Activated CD8-positive, alpha-beta T cell treated with anti-CD3 and anti-CD28 coated beads for 36 hours (primary cell): ENCODE results near the gene RBFOX2. TPM values are rescaled to one million over a fixed set of nuclear protein-coding genes. Genes with fewer than 3 reads are reported as not detected.

ENCODE experiments used
- ATAC-seq: fragments of 200-7000 bp; cut with Tn5 transposase; one replicate; pipeline ENCODE4 v1.10.0; 2021; ENCODE audit warnings: mild to moderate bottlenecking, moderate library complexity
- CTCF ChIA-PET: fragments of 350-600 bp; sonication (Branson Sonifier 250); formaldehyde crosslinking; loops from one replicate; lab custom pipeline; 2021; ENCODE audit warnings: antibody characterized with exemption; lab: Charles Lee
- POLR2A ChIA-PET: fragments of 350-600 bp; sonication (Branson Sonifier 250); formaldehyde crosslinking; loops from one replicate; lab custom pipeline; 2021; ENCODE audit warnings: antibody characterized with exemption; lab: Charles Lee
- DNase-seq: peaks from one replicate; pipeline ENCODE4 v3.0.0-alpha.2; 2020
- H3K27ac Mint-ChIP-seq: one replicate; pipeline ENCODE4 v1.8.0; 2021; ENCODE audit warnings: mild to moderate bottlenecking, mixed read lengths
- H3K27me3 Mint-ChIP-seq: one replicate; pipeline ENCODE4 v1.8.0; 2021; ENCODE audit warnings: mixed read lengths
- H3K36me3 Mint-ChIP-seq: one replicate; pipeline ENCODE4 v1.8.0; 2021; ENCODE audit warnings: low read depth, mixed read lengths
- H3K4me1 Mint-ChIP-seq: one replicate; pipeline ENCODE4 v1.8.0; 2021; ENCODE audit warnings: low read depth, mixed read lengths
- H3K4me3 Mint-ChIP-seq: one replicate; pipeline ENCODE4 v1.8.0; 2021; ENCODE audit warnings: mild to moderate bottlenecking, moderate library complexity, mixed read lengths
- H3K9me3 Mint-ChIP-seq: one replicate; pipeline ENCODE4 v1.8.0; 2021; ENCODE audit warnings: mixed read lengths
- intact Hi-C: fragments of 100-400 bp; cut with micrococcal nuclease; formaldehyde crosslinking; loops from one replicate; pipeline ENCODE4 v1.10.0; 2022
- total RNA-seq, 2 experiments: library from RNA; stranded (reverse); gene quantifications; one replicate each; pipeline ENCODE4 v1.2.3, GENCODE V29; 2021
- TF ChIP-seq, protein P1 (sequence below): fragments of 200-600 bp; IDR thresholded peaks from one replicate; pipeline ENCODE4 v1.8.0; 2022; ENCODE audit warnings: antibody characterized with exemption, mild to moderate bottlenecking

RBFOX2 gene
- total RNA-seq, 2 experiments from 2014 or later, result 3.1 to 3.3 TPM

GRCh38 chr22:36014546-36015074, 14.0 kb downstream of the RBFOX2 start:
- CTCF ChIA-PET, result interaction anchor here (1.3 to 2.5 kb wide), 2 partner anchors 28 to 51 kb away, joined by 5 to 17 read pairs; no protein-coding TSS in a partner anchor
- TF ChIP-seq, protein P1, sequence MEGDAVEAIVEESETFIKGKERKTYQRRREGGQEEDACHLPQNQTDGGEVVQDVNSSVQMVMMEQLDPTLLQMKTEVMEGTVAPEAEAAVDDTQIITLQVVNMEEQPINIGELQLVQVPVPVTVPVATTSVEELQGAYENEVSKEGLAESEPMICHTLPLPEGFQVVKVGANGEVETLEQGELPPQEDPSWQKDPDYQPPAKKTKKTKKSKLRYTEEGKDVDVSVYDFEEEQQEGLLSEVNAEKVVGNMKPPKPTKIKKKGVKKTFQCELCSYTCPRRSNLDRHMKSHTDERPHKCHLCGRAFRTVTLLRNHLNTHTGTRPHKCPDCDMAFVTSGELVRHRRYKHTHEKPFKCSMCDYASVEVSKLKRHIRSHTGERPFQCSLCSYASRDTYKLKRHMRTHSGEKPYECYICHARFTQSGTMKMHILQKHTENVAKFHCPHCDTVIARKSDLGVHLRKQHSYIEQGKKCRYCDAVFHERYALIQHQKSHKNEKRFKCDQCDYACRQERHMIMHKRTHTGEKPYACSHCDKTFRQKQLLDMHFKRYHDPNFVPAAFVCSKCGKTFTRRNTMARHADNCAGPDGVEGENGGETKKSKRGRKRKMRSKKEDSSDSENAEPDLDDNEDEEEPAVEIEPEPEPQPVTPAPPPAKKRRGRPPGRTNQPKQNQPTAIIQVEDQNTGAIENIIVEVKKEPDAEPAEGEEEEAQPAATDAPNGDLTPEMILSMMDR, result no peak
- H3K27me3 Mint-ChIP-seq, result peaks cover 4% of the 10 kb centered on the region

DNA sequence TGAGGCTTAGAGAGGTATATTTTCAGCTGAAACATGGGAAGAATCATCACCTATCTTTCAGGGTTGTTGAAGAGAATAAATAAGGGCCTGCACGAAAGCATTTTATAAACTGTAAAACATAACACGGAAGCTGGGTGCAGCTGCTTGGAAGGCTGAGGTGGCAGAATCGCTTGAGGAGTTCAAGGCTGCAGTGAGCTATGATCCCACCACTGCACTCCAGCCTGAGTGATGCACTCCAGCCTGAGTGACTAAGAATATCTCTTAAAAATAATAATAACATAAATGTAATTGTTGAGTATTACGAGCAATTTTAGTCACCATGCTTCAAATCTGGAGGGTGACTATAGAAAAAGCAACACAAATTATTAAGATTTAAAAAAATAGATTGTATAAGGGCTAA, 16.3 kb downstream of the RBFOX2 start:
- TF ChIP-seq, protein P1, result no peak
- H3K27ac Mint-ChIP-seq, result no peak overlapping the region
- no peaks in the 10 kb centered on the region for H3K9me3 Mint-ChIP-seq
- intact Hi-C loops, result no loop called here
- no peaks in the 10 kb centered on the region for H3K4me1 Mint-ChIP-seq
- ChIA-PET CTCF (interaction anchor here (0.7 to 1.6 kb wide), 3 partner anchors 13 to 90 kb away, joined by 3 to 8 read pairs (median 3); no protein-coding TSS in a partner anchor), POLR2A (no interaction called here)
- H3K27me3 Mint-ChIP-seq, result peaks cover 1% of the 10 kb centered on the region
- H3K36me3 Mint-ChIP-seq, result no peaks in the 10 kb centered on the region
- DNase-seq, result no peak
- H3K4me3 Mint-ChIP-seq, result no peak overlapping the region
- ATAC-seq, result no peak

More at GRCh38 chr22:36014546-36015074, 14.0 kb downstream of the RBFOX2 start:
- no peaks in the 10 kb centered on the region for H3K9me3 Mint-ChIP-seq
- no peak overlapping the region for H3K4me3 Mint-ChIP-seq
- ATAC-seq, result no peak
- no peaks in the 10 kb centered on the region for H3K36me3 Mint-ChIP-seq
- POLR2A ChIA-PET, result interaction anchor here (0.6 to 0.8 kb wide), 3 partner anchors 14 to 416 kb away, joined by 3 read pairs; partner anchors contain the start of gene RBFOX2
- intact Hi-C loops, result no loop called here
- no peak for DNase-seq
- no peaks in the 10 kb centered on the region for H3K4me1 Mint-ChIP-seq
- H3K27ac Mint-ChIP-seq, result no peak overlapping the region

DNA sequence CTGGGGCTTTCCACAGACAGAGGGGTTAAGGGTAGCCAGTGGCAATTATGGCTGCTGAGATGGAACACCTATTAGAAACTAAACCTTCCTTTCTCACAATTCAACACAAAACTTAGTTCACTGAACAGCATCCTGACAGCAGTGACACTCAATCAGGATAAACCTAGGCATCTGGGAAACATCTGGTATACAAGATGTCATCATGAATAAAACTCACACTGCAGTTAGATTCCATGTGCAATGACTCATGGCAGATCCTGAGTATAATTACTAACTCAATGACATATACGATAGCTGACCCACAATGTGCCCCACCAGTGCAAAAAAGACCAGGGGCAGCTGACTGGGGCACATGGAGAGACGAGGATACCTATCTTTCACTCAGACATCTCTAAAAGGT, 17.7 kb downstream of the RBFOX2 start:
- Mint-ChIP-seq H3K36me3 (no peaks in the 10 kb centered on the region), H3K4me1 (no peaks in the 10 kb centered on the region), H3K9me3 (no peaks in the 10 kb centered on the region), H3K4me3 (no peak overlapping the region), H3K27me3 (peaks cover 4% of the 10 kb centered on the region), H3K27ac (no peak overlapping the region)
- TF ChIP-seq, protein P1, result no peak
- no peak for DNase-seq
- ChIA-PET CTCF (no interaction called here), POLR2A (no interaction called here)
- ATAC-seq, result no peak
- intact Hi-C loops, result no loop called here

DNA sequence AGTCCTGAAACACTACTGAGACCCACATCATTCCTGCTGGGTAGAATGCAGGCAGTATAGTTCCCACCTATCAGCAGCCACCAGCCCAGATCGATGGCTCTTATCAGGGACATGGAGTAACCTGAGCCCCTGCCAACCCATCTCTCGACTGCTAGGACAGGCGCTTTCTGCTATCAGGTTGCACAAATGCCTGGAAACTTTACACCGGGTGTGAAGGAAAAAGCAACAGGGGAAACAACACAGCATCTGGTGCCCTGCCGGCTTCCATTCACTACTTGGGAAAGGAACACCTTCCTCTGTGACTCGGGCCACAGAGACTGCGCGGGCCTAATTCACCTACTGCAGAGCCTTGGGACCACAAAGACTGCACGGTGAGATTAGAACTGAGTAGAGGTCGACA, 18.5 kb downstream of the RBFOX2 start:
- Mint-ChIP-seq H3K36me3 (no peaks in the 10 kb centered on the region), H3K9me3 (no peaks in the 10 kb centered on the region), H3K4me3 (no peak overlapping the region), H3K4me1 (no peaks in the 10 kb centered on the region), H3K27ac (no peak overlapping the region), H3K27me3 (peaks cover 6% of the 10 kb centered on the region)
- intact Hi-C loops, result no loop called here
- ChIA-PET POLR2A (no interaction called here), CTCF (no interaction called here)
- TF ChIP-seq, protein P1, result no peak
- ATAC-seq (no peak), DNase-seq (no peak)

- POLR2A ChIA-PET, result no interaction called here
- no peak overlapping the region for H3K4me3 Mint-ChIP-seq
- H3K4me1 Mint-ChIP-seq, result no peaks in the 10 kb centered on the region
- TF ChIP-seq, protein P1, result no peak
- CTCF ChIA-PET, result no interaction called here
- peaks cover 8% of the 10 kb centered on the region for H3K27me3 Mint-ChIP-seq
- H3K9me3 Mint-ChIP-seq, result no peaks in the 10 kb centered on the region
- no peak overlapping the region for H3K27ac Mint-ChIP-seq
- DNase-seq (no peak), ATAC-seq (no peak)
- intact Hi-C loops, result no loop called here
- H3K36me3 Mint-ChIP-seq, result no peaks in the 10 kb centered on the region
These were observed 19.5 kb downstream of the RBFOX2 start for GRCh38 chr22:36009085-36009484.
